Chondrocyte (in vitro differentiated cells): Measurements from ENCODE around the gene DNAJC13. TPM values are rescaled to one million over a fixed set of nuclear protein-coding genes. Genes with fewer than 3 reads are reported as not detected.

ENCODE experiments used
- DNase-seq: peaks from one replicate; pipeline ENCODE4 v3.0.0; 2021; ENCODE audit warnings: mixed read lengths, low spot score
- H3K27ac Mint-ChIP-seq: one replicate; pipeline ENCODE4 v1.8.0; 2021; ENCODE audit warnings: mild to moderate bottlenecking, moderate library complexity, mixed read lengths; ENCODE audit not compliant: unreplicated experiment
- H3K27me3 Mint-ChIP-seq: 2 replicates; pipeline ENCODE4 v1.8.0; 2021; ENCODE audit warnings: low read depth, mixed read lengths
- H3K36me3 Mint-ChIP-seq: 2 replicates; pipeline ENCODE4 v1.8.0; 2021; ENCODE audit warnings: low read depth, mixed read lengths
- H3K4me1 Mint-ChIP-seq: 2 replicates; pipeline ENCODE4 v1.8.0; 2021; ENCODE audit warnings: low read depth, mild to moderate bottlenecking, mixed read lengths
- H3K4me3 Mint-ChIP-seq: one replicate; pipeline ENCODE4 v1.8.0; 2021; ENCODE audit warnings: mild to moderate bottlenecking, moderate library complexity, mixed read lengths; ENCODE audit not compliant: unreplicated experiment
- H3K9me3 Mint-ChIP-seq: 2 replicates; pipeline ENCODE4 v1.8.0; 2021; ENCODE audit warnings: low read depth, mixed read lengths
- CTCF ChIP-seq: fragments of 200-600 bp; sonication (generic); IDR thresholded peaks from 2 replicates; pipeline ENCODE4 v1.5.0; 2021; ENCODE audit warnings: antibody characterized with exemption, mild to moderate bottlenecking, moderate library complexity
- total RNA-seq: library from RNA; stranded (reverse); gene quantifications from 3 replicates; pipeline ENCODE4 v1.2.1, GENCODE V29; 2021

Gene DNAJC13
- total RNA-seq, 1 donor from 2014 or later: 49.1 TPM

DNA sequence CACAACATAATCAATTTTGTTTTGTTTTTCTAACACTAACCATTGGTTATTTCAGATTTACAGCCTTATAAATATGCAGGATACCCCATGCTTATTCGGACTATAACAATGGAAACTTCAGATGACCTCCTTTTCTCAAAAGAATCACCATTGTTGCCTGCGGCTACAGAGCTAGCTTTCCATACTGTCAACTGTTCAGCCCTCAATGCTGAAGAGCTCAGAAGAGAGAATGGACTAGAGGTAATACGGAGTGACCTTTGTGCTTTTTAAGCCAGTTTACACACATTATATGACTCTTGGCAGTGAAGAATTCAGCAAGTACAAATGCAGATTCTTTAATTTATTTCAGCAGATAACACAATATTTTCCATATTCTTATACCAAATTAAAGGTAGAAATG is 81.8 kb downstream of the DNAJC13 start:
- Mint-ChIP-seq H3K36me3 (peaks cover 40% of the 10 kb centered on the region), H3K4me3 (no peak overlapping the region), H3K4me1 (no peaks in the 10 kb centered on the region), H3K27me3 (no peaks in the 10 kb centered on the region), H3K27ac (no peak overlapping the region), H3K9me3 (no peaks in the 10 kb centered on the region)
- no peak for TF ChIP-seq CTCF
- DNase-seq: no peak

DNA sequence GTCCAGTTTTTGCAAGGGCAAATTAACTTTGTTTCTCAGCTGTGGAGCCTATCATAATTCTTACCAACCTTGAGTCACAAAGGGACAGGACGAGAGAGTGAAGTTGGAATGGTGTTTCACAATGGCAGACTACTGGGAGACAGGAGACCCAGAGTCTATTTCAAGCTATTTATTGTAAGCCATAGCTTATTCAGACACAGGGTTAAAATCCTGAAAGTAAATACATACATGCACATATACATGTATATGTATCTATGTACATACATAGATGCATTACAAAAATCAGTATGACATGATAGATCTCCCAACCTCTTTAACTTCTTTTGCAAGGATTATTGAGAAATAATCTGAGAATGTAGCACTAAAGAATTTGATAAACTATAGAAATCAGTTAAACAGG is 86.3 kb downstream of the DNAJC13 start:
- H3K36me3 Mint-ChIP-seq: peaks cover 37% of the 10 kb centered on the region
- no peaks in the 10 kb centered on the region for H3K9me3 Mint-ChIP-seq
- no peak overlapping the region for H3K27ac Mint-ChIP-seq
- no peak overlapping the region for H3K4me3 Mint-ChIP-seq
- no peak for TF ChIP-seq CTCF
- no peaks in the 10 kb centered on the region for H3K4me1 Mint-ChIP-seq
- no peaks in the 10 kb centered on the region for H3K27me3 Mint-ChIP-seq
- no peak for DNase-seq

DNA sequence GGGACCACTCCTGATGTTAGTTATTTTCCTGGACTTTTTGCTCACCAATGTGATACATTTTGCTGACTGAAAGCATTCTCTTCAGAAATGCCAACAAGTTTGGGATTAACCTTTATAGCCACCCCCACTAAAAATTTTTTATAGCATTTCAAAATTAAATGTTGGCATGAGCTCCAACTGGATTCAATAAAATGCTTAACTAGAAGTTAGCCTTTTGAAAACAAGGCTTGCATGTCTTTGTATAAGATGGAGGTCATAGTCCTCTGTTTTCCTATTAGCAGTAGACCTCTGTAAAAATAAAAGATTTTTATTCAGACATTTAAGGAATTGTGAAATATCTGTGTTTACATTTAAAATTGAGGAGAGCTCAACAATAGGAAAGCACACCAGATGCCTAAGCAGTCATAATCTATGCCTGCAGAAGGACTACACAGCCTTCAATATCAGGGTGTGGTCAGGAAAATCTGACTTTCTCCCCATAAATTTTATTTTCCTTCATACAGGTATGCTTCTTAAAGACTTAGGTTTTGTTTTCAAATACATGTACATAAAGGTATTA is 87.2 kb downstream of the DNAJC13 start:
- no peaks in the 10 kb centered on the region for H3K9me3 Mint-ChIP-seq
- no peak for DNase-seq
- no peak overlapping the region for H3K27ac Mint-ChIP-seq
- TF ChIP-seq CTCF: no peak
- no peak overlapping the region for H3K4me3 Mint-ChIP-seq
- H3K27me3 Mint-ChIP-seq: no peaks in the 10 kb centered on the region
- H3K36me3 Mint-ChIP-seq: peaks cover 45% of the 10 kb centered on the region
- H3K4me1 Mint-ChIP-seq: no peaks in the 10 kb centered on the region

DNA sequence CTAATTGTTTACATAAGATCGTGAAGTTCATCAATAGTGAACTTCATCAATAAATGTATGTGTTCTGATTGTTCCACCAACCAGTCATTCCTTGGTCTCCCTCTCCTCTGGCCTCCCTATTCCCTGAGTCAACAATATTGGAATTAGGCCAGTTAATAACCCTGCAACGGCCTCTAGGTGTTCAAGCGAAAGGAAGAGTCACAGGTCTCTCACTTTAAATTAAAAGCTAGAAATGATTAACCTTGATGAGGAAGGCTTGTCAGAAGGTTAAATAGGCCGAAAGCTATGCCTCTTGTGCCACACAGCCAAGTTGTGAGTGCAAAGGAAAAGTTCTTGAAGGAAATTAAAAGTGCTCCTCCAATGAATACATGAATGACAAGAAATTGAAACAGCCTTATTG is 90.4 kb downstream of the DNAJC13 start:
- no peaks in the 10 kb centered on the region for H3K9me3 Mint-ChIP-seq
- no peaks in the 10 kb centered on the region for H3K4me1 Mint-ChIP-seq
- no peak overlapping the region for H3K4me3 Mint-ChIP-seq
- no peak for TF ChIP-seq CTCF
- DNase-seq: no peak
- H3K27me3 Mint-ChIP-seq: no peaks in the 10 kb centered on the region
- H3K27ac Mint-ChIP-seq: peak overlapping the region; percentile 29
- peaks cover 41% of the 10 kb centered on the region for H3K36me3 Mint-ChIP-seq

DNA sequence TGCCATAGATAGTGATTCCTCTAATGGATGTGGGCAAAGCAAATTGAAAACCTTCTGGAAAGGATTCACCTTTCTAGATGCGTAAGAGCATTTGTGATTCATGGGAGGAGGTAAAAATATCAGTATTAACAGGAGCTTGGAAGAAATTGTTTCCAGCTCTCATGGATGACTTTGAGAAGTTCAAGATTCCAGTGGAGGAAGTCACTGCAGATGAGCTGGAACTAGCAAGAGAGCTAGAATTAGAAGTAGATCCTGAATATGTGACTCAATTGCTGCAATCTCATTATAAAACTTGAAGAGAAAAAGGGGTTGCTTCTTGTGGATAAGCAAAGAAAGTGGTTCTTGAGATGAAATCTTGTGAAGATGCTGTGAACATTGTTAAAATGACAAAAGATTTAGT is 91.8 kb downstream of the DNAJC13 start:
- TF ChIP-seq CTCF: no peak
- H3K27ac Mint-ChIP-seq: no peak overlapping the region
- H3K4me3 Mint-ChIP-seq: no peak overlapping the region
- no peaks in the 10 kb centered on the region for H3K4me1 Mint-ChIP-seq
- peaks cover 44% of the 10 kb centered on the region for H3K36me3 Mint-ChIP-seq
- no peaks in the 10 kb centered on the region for H3K27me3 Mint-ChIP-seq
- no peaks in the 10 kb centered on the region for H3K9me3 Mint-ChIP-seq
- DNase-seq: no peak
